Stimulated activated CD8-positive, alpha-beta memory T cell treated with anti-CD3 and anti-CD28 coated beads, Interleukin-15, amount 100 ng/mL, for 4 hours (primary cell): Measurements from ENCODE around the gene ZHX3.

Experiments used
- DNase-seq, 2 donors: peaks; one replicate each; pipeline ENCODE4 v3.0.0-alpha.2; 2020; ENCODE audit warnings: low read depth in 2 of 2

Gene ZHX3

GRCh38 chr20:41223112-41223511, 94.4 kb downstream of the ZHX3 start:
- DNase-seq = no peak

GRCh38 chr20:41222703-41223102, 94.8 kb downstream of the ZHX3 start:
- DNase-seq = no peak

- DNase-seq = no peak
These were observed 95.2 kb downstream of the ZHX3 start for GRCh38 chr20:41222296-41222695.

- no peak for DNase-seq
These were observed 95.8 kb downstream of the ZHX3 start for GRCh38 chr20:41221614-41222218.

- DNase-seq = no peak
These were observed 97.7 kb downstream of the ZHX3 start for GRCh38 chr20:41219824-41220223.

- no peak for DNase-seq
These were observed 99.1 kb downstream of the ZHX3 start for GRCh38 chr20:41218466-41218865.

GRCh38 chr20:41217422-41217821, 100.1 kb downstream of the ZHX3 start:
- DNase-seq = no peak

GRCh38 chr20:41214666-41215065, 102.9 kb downstream of the ZHX3 start:
- no peak for DNase-seq

- DNase-seq = no peak
These were observed 103.3 kb downstream of the ZHX3 start for GRCh38 chr20:41214202-41214601.

- no peak for DNase-seq
These were observed 104.2 kb downstream of the ZHX3 start for GRCh38 chr20:41213150-41213820.

GRCh38 chr20:41205313-41205712, 112.2 kb downstream of the ZHX3 start:
- no peak for DNase-seq

- no peak for DNase-seq
These were observed 112.9 kb downstream of the ZHX3 start for GRCh38 chr20:41204304-41205265.

- DNase-seq = no peak
These were observed 113.9 kb downstream of the ZHX3 start for GRCh38 chr20:41203660-41204059.

- no peak for DNase-seq
These were observed 115.1 kb downstream of the ZHX3 start for GRCh38 chr20:41202426-41202825.

- no peak for DNase-seq
These were observed 115.8 kb downstream of the ZHX3 start for GRCh38 chr20:41201760-41202159.

- no peak for DNase-seq
These were observed 116.9 kb downstream of the ZHX3 start for GRCh38 chr20:41200446-41201202.

GRCh38 chr20:41198443-41198842, 119.1 kb downstream of the ZHX3 start:
- no peak for DNase-seq

- DNase-seq = no peak
These were observed 120.8 kb downstream of the ZHX3 start for GRCh38 chr20:41196653-41197225.

GRCh38 chr20:41192575-41192974, 125.0 kb downstream of the ZHX3 start:
- no peak for DNase-seq

GRCh38 chr20:41191562-41192500, 125.7 kb downstream of the ZHX3 start:
- no peak for DNase-seq
